Subcutaneous abdominal adipose tissue (tissue), 5 donors: ENCODE measurements around the gene KCNK17.

Source experiments
- H3K27ac ChIP-seq: one replicate; pipeline ENCODE4 v1.7.0; 2013; ENCODE audit warnings: low read depth, mild to moderate bottlenecking, inconsistent platforms, low read length, moderate library complexity
- H3K27me3 ChIP-seq, 5 donors: one replicate each; pipeline ENCODE4 v1.7.0; 2013; ENCODE audit warnings: low read length in 5 of 5, inconsistent platforms in 1 of 5; ENCODE audit not compliant: control insufficient read depth in 5 of 5, insufficient read depth in 4 of 5
- H3K36me3 ChIP-seq, 5 donors: one replicate each; pipeline ENCODE4 v1.7.0; 2013; ENCODE audit warnings: low read length in 5 of 5; ENCODE audit not compliant: control insufficient read depth in 5 of 5, insufficient read depth in 5 of 5
- H3K4me1 ChIP-seq, 5 donors: one replicate each; pipeline ENCODE4 v1.7.0; 2013; ENCODE audit warnings: low read length in 5 of 5, mild to moderate bottlenecking in 3 of 5, moderate library complexity in 1 of 5; ENCODE audit not compliant: control insufficient read depth in 5 of 5, insufficient read depth in 5 of 5
- H3K4me3 ChIP-seq, 5 donors: one replicate each; pipeline ENCODE4 v1.7.0; 2013; ENCODE audit warnings: low read length in 5 of 5, low read depth in 1 of 5
- H3K9ac ChIP-seq, 5 donors: one replicate each; pipeline ENCODE4 v1.7.0; 2013; ENCODE audit warnings: low read length in 5 of 5, mild to moderate bottlenecking in 4 of 5, moderate library complexity in 3 of 5
- H3K9me3 ChIP-seq, 5 donors: one replicate each; pipeline ENCODE4 v1.7.0; 2013; ENCODE audit warnings: low read length in 5 of 5; ENCODE audit not compliant: control insufficient read depth in 5 of 5
- donor health status: healthy.
- donor health status: healthy.
- donor health status: healthy.
- donor health status: healthy.
- donor health status: healthy.

KCNK17 gene

GRCh38 chr6:39338397-39338796 is 24.2 kb upstream of the KCNK17 start:
- no peak overlapping the region for H3K27ac ChIP-seq
- no peak overlapping the region for H3K4me3 ChIP-seq

GRCh38 chr6:39335780-39336545 is 21.7 kb upstream of the KCNK17 start:
- Histone ChIP-seq H3K9ac (no peak overlapping the region), H3K9me3 (no peaks in the 10 kb centered on the region), H3K27ac (no peak overlapping the region), H3K4me1 (peaks cover 0 to 56% (median 30%) of the 10 kb centered on the region in 5 donors), H3K27me3 (peaks cover 0 to 5% (median 1%) of the 10 kb centered on the region in 5 donors), H3K4me3 (no peak overlapping the region), H3K36me3 (no peaks in the 10 kb centered on the region)

More at GRCh38 chr6:39338397-39338796, 24.2 kb upstream of the KCNK17 start:
- peaks cover 0 to 62% (median 23%) of the 10 kb centered on the region in 5 donors for H3K4me1 ChIP-seq
- H3K27me3 ChIP-seq, result peaks cover 0 to 12% (median 2%) of the 10 kb centered on the region in 5 donors
- no peak overlapping the region for H3K9ac ChIP-seq
- no peaks in the 10 kb centered on the region for H3K36me3 ChIP-seq
- no peaks in the 10 kb centered on the region for H3K9me3 ChIP-seq

DNA sequence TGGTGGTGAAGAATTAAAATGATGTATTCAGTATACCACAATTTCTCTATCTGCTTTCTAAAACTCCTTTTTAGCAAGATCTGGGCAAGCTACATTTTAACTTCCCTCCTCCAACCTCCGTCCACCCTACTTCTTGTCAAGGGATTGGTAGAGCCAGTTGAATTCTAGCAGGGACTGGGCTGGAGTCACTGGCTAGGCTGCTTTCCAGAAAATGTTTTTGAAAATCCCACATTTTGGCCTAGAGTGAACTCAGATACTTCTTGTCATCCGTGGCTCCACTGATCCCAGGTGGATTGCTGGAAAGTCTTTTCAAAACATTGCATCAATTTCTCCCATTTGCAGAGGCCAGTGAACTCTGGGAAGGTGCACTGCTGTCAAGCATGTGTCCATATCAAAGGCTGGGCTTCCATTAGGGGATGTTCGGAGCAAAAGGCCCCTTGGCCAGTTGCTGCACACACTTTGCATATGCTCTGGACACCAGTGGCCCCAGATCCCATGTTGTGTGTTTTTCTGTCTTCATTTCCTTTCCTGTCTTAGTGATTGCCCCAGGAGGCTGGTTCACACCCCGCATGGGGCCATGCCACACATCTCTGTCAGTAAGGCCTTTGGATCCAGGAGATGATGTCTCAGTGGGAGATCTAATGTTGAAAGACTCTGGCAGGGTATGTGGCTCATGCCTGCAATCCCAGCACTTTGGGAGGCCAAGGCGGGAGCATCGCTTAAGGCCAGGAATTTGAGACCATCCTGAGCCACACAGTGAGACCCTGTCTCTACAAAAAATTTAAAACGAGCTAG is 19.6 kb upstream of the KCNK17 start:
- H3K4me1 ChIP-seq, result peaks cover 0 to 39% (median 25%) of the 10 kb centered on the region in 5 donors
- H3K4me3 ChIP-seq, result no peak overlapping the region
- no peak overlapping the region for H3K27ac ChIP-seq
- no peaks in the 10 kb centered on the region for H3K36me3 ChIP-seq
- H3K9me3 ChIP-seq, result no peaks in the 10 kb centered on the region
- peaks cover 0 to 2% (median 0%) of the 10 kb centered on the region in 5 donors for H3K27me3 ChIP-seq
- H3K9ac ChIP-seq, result no peak overlapping the region

DNA sequence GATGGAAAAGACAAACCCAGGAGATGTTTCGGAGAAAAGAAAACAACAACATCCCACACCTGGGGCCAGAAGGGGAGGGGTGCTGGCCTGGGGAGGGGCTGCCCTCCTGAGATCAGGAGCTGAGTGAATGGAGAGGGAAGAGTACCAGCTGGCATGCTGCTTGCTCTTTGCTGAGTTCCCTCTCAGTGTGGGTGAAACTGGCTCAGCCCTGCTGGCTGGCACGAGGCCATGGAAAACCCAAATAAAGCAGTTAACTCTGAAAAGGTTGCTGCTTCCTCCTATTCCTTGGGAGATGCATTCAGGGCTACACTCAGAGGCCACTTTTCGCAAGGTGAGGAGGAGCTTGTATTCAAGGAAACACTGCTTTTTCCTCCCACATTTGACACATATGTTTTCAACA is 16.3 kb upstream of the KCNK17 start:
- Histone ChIP-seq H3K27ac (no peak overlapping the region), H3K27me3 (peaks cover 5 to 13% (median 9%) of the 10 kb centered on the region in 5 donors), H3K36me3 (no peaks in the 10 kb centered on the region), H3K9me3 (no peaks in the 10 kb centered on the region), H3K9ac (no peak overlapping the region), H3K4me3 (no peak overlapping the region), H3K4me1 (peaks cover 0 to 25% (median 22%) of the 10 kb centered on the region in 5 donors)

GRCh38 chr6:39330057-39330456 is 15.8 kb upstream of the KCNK17 start:
- Histone ChIP-seq H3K27ac (no peak overlapping the region), H3K9me3 (no peaks in the 10 kb centered on the region), H3K4me1 (peaks cover 0 to 24% (median 20%) of the 10 kb centered on the region in 5 donors), H3K27me3 (peaks cover 5 to 13% (median 9%) of the 10 kb centered on the region in 5 donors), H3K4me3 (no peak overlapping the region), H3K36me3 (no peaks in the 10 kb centered on the region), H3K9ac (no peak overlapping the region)

DNA sequence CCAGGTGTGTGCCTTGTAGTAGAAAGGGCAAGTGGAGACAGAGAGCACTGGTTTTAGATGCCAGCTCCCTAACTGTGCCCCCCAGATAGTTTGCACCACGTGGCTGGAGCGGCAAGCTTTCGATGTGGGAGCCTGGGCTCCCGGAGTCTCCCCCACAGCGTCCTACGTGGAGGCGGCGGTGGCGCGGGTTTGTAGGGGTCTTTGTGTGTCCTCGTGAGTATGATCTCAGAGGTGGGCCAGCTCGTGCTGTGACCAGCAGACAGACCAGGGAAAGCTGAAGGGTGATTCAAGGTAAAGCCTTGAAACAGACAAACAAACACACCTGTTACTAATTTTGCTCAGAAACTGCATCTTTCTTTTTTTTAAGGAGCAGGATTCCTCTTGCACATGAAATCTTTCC is 13.8 kb upstream of the KCNK17 start:
- no peaks in the 10 kb centered on the region for H3K36me3 ChIP-seq
- H3K27ac ChIP-seq, result no peak overlapping the region
- no peak overlapping the region for H3K4me3 ChIP-seq
- H3K4me1 ChIP-seq, result peaks cover 0 to 4% (median 2%) of the 10 kb centered on the region in 5 donors
- no peak overlapping the region for H3K9ac ChIP-seq
- peaks cover 5 to 13% (median 9%) of the 10 kb centered on the region in 5 donors for H3K27me3 ChIP-seq
- H3K9me3 ChIP-seq, result no peaks in the 10 kb centered on the region

GRCh38 chr6:39327507-39327906 is 13.3 kb upstream of the KCNK17 start:
- H3K4me3 ChIP-seq, result no peak overlapping the region
- H3K27ac ChIP-seq, result no peak overlapping the region
- no peaks in the 10 kb centered on the region for H3K36me3 ChIP-seq
- H3K9ac ChIP-seq, result no peak overlapping the region
- H3K4me1 ChIP-seq, result peaks cover 0 to 2% (median 0%) of the 10 kb centered on the region in 5 donors
- H3K27me3 ChIP-seq, result peaks cover 5 to 13% (median 9%) of the 10 kb centered on the region in 5 donors
- no peaks in the 10 kb centered on the region for H3K9me3 ChIP-seq

- H3K4me3 ChIP-seq, result no peak within 1 kb of the TSS
- no peaks in the 10 kb centered on the region for H3K36me3 ChIP-seq
- H3K27ac ChIP-seq, result no peak within 1 kb of the TSS
- H3K9me3 ChIP-seq, result no peaks in the 10 kb centered on the region
- H3K4me1 ChIP-seq, result no peaks in the 10 kb centered on the region
- peaks cover 4 to 14% (median 9%) of the 10 kb centered on the region in 5 donors for H3K27me3 ChIP-seq
- no peak within 1 kb of the TSS for H3K9ac ChIP-seq
Measured at GRCh38 chr6:39322306-39322850, 8.2 kb upstream of the KCNK17 start, which contains the start of gene KCNK16. Gene KCNK16 (minus strand): TSS chr6:39322702. CDS start chr6:39322540, 162 bp downstream.

- H3K27me3 ChIP-seq, result peaks cover 4 to 16% (median 9%) of the 10 kb centered on the region in 5 donors
- H3K27ac ChIP-seq, result no peak overlapping the region
- no peaks in the 10 kb centered on the region for H3K36me3 ChIP-seq
- H3K9ac ChIP-seq, result no peak overlapping the region
- H3K4me1 ChIP-seq, result no peaks in the 10 kb centered on the region
- H3K9me3 ChIP-seq, result no peaks in the 10 kb centered on the region
- H3K4me3 ChIP-seq, result no peak overlapping the region
Measured at GRCh38 chr6:39321761-39322160, 7.5 kb upstream of the KCNK17 start.
